IMR-90 (cell line): ENCODE measurements around the gene FGF21. TPM values are rescaled to one million over a fixed set of nuclear protein-coding genes. Genes with fewer than 3 reads are reported as not detected.

Experiments
- ATAC-seq: fragments of 200-7000 bp; cut with Tn5 transposase; 2 replicates; pipeline ENCODE4 v1.9.1; 2020; ENCODE audit warnings: low read depth, mild to moderate bottlenecking, moderate library complexity
- BruUV-seq: library from RNA; stranded (reverse); fragments of 400-500 nt; replicated peaks from 2 replicates; lab custom pipeline; 2021; lab: Mats Ljungman, UMichigan
- CTCF ChIA-PET: fragments of 300-600 bp; formaldehyde crosslinking; extraction: SDS; loops from one replicate; lab custom pipeline; 2021; ENCODE audit warnings: antibody characterized with exemption; lab: Yijun Ruan, JAX
- POLR2A ChIA-PET: fragments of 300-600 bp; sonication (Branson Sonifier 250); formaldehyde crosslinking; loops from one replicate; lab custom pipeline; 2022; ENCODE audit warnings: antibody characterized with exemption; ENCODE audit not compliant: unreplicated experiment; lab: Charles Lee
- DNase-seq: peaks from one replicate; pipeline ENCODE4 v3.0.0; 2013
- H2AFZ ChIP-seq: replicated peaks from 2 replicates; pipeline ENCODE3; 2013; ENCODE audit warnings: low read length, mild to moderate bottlenecking; ENCODE audit not compliant: poor library complexity
- H2AK5ac ChIP-seq: 2 replicates; pipeline ENCODE4 v1.6.1; 2013; ENCODE audit warnings: low read depth, low read length, inconsistent platforms
- H2AK9ac ChIP-seq: replicated peaks from 2 replicates; pipeline ENCODE3; 2013; ENCODE audit warnings: mild to moderate bottlenecking, low read depth, low read length, moderate library complexity; ENCODE audit not compliant: poor library complexity
- H2BK120ac ChIP-seq: 2 replicates; pipeline ENCODE4 v1.6.1; 2013; ENCODE audit warnings: low read depth, low read length, inconsistent platforms
- H2BK15ac ChIP-seq: 3 replicates; pipeline ENCODE4 v1.6.1; 2013; ENCODE audit warnings: low read depth, low read length, inconsistent platforms
- H2BK20ac ChIP-seq: 2 replicates; pipeline ENCODE4 v1.6.1; 2013; ENCODE audit warnings: low read depth, mild to moderate bottlenecking, inconsistent platforms, low read length, moderate library complexity
- H2BK5ac ChIP-seq: 2 replicates; pipeline ENCODE4 v1.6.1; 2013; ENCODE audit warnings: mild to moderate bottlenecking, low read depth, low read length, inconsistent platforms; ENCODE audit not compliant: poor library complexity, severe bottlenecking
- H3K14ac ChIP-seq: replicated peaks from 2 replicates; pipeline ENCODE4 v1.6.1; 2013; ENCODE audit warnings: low read depth, low read length, inconsistent platforms
- H3K18ac ChIP-seq: 2 replicates; pipeline ENCODE4 v1.6.1; 2013; ENCODE audit warnings: low read depth, low read length, control low read depth
- H3K23ac ChIP-seq: 2 replicates; pipeline ENCODE4 v1.6.1; 2013; ENCODE audit warnings: low read depth, low read length, inconsistent platforms
- H3K27ac ChIP-seq: 2 replicates; pipeline ENCODE4 v1.5.1; 2013; ENCODE audit warnings: mild to moderate bottlenecking, control low read depth, low read length; ENCODE audit not compliant: insufficient read depth
- H3K27me3 ChIP-seq: 2 replicates; pipeline ENCODE4 v1.6.1; 2013; ENCODE audit warnings: low read length; ENCODE audit not compliant: control insufficient read depth, insufficient read depth
- H3K36me3 ChIP-seq: 2 replicates; pipeline ENCODE4 v1.6.1; 2013; ENCODE audit warnings: low read length, mixed read lengths; ENCODE audit not compliant: control insufficient read depth, insufficient read depth
- H3K4ac ChIP-seq: 2 replicates; pipeline ENCODE4 v1.6.1; 2013; ENCODE audit warnings: low read depth, low read length, inconsistent platforms
- H3K4me1 ChIP-seq: 2 replicates; pipeline ENCODE4 v1.6.1; 2013; ENCODE audit warnings: low read length, mixed read lengths; ENCODE audit not compliant: control insufficient read depth, insufficient read depth
- H3K4me2 ChIP-seq: 2 replicates; pipeline ENCODE4 v1.6.1; 2013; ENCODE audit warnings: low read depth, mild to moderate bottlenecking, control low read depth, low read length, moderate library complexity
- H3K4me3 ChIP-seq: 2 replicates; pipeline ENCODE4 v1.5.1; 2013; ENCODE audit warnings: low read depth, mild to moderate bottlenecking, control low read depth, low read length, moderate library complexity; ENCODE audit not compliant: insufficient read depth
- H3K56ac ChIP-seq: 2 replicates; pipeline ENCODE4 v1.6.1; 2013; ENCODE audit warnings: low read length, inconsistent platforms; ENCODE audit not compliant: insufficient read depth; ENCODE audit errors: extremely low read depth
- H3K79me1 ChIP-seq, 2 experiments: 2 replicates each; pipeline ENCODE4 v1.6.1; 2013; ENCODE audit warnings: low read length in 2 of 2, inconsistent platforms in 1 of 2, low read depth in 1 of 2
- H3K9ac ChIP-seq: 2 replicates; pipeline ENCODE4 v1.6.1; 2013; ENCODE audit warnings: low read depth, low read length, control low read depth
- H3K9me1 ChIP-seq: 2 replicates; pipeline ENCODE4 v1.6.1; 2013; ENCODE audit warnings: low read length, inconsistent platforms; ENCODE audit not compliant: insufficient read depth
- H3K9me3 ChIP-seq: 2 replicates; pipeline ENCODE4 v1.6.1; 2013; ENCODE audit warnings: low read length; ENCODE audit not compliant: control insufficient read depth, insufficient read depth
- H4K20me1 ChIP-seq: 2 replicates; pipeline ENCODE4 v1.6.1; 2013; ENCODE audit warnings: low read length, inconsistent platforms; ENCODE audit not compliant: insufficient read depth
- H4K5ac ChIP-seq: 2 replicates; pipeline ENCODE4 v1.6.1; 2013; ENCODE audit warnings: mild to moderate bottlenecking, low read depth, low read length, control low read depth
- H4K8ac ChIP-seq, 2 experiments: 2 replicates each; pipeline ENCODE4 v1.6.1; 2013; ENCODE audit warnings: low read depth in 2 of 2, low read length in 2 of 2, control low read depth in 1 of 2, inconsistent platforms in 1 of 2
- H4K91ac ChIP-seq: 2 replicates; pipeline ENCODE4 v1.6.1; 2013; ENCODE audit warnings: low read depth, low read length, inconsistent platforms; ENCODE audit not compliant: insufficient read depth
- CEBPB ChIP-seq: IDR thresholded peaks from 2 replicates; pipeline ENCODE4 v1.6.1; 2012; ENCODE audit warnings: low read depth, low read length, improper control_type of control experiment
- FOS ChIP-seq: fragments of 150-350 bp; IDR thresholded peaks from 2 replicates; pipeline ENCODE4 v1.6.1; 2016; ENCODE audit warnings: low read depth, low read length
- NFE2L2 ChIP-seq: fragments of 150-350 bp; IDR thresholded peaks from 2 replicates; pipeline ENCODE4 v1.6.1; 2016; ENCODE audit warnings: low read depth, mild to moderate bottlenecking, low read length
- SMC3 ChIP-seq: fragments of 150-350 bp; IDR thresholded peaks from 2 replicates; pipeline ENCODE4 v1.6.1; 2016; ENCODE audit warnings: low read depth, mild to moderate bottlenecking, antibody characterized with exemption, low read length, moderate library complexity
- WGBS, 2 experiments: methylation state at CpG; one replicate each; pipeline versions ENCODE4 v1.1.5 to v1.1.7; 2013; ENCODE audit warnings: missing lambda C conversion rate in 2 of 2; ENCODE audit not compliant: insufficient read length in 1 of 2; ENCODE audit errors: extremely low coverage in 2 of 2; 5-methylcytosine and 5-hydroxymethylcytosine counted together
- dilution Hi-C: fragments of 300-500 bp; cut with HindIII; formaldehyde crosslinking; loops from one replicate; pipeline ENCODE4 v1.14.3; 2018; ENCODE audit warnings: low sequenced_read_pairs; ENCODE audit not compliant: unreplicated experiment
- in situ Hi-C: fragments of 300-500 bp; cut with MboI; formaldehyde crosslinking; loops from 3 replicates; pipeline ENCODE4 v1.14.3; 2019; ENCODE audit warnings: low sequenced_read_pairs, inconsistent platforms, mixed read lengths
- intact Hi-C: fragments of 100-400 bp; cut with micrococcal nuclease; formaldehyde crosslinking; loops from 2 replicates; pipeline ENCODE4 v1.10.0; 2022
- polyA plus RNA-seq, 3 experiments: library from polyadenylated mRNA; depleted of rRNA; stranded (reverse); fragments of >200 nt; gene quantifications; 2 replicates each; pipeline ENCODE4 v1.2.3, GENCODE V29; 2012; ENCODE audit warnings: low replicate concordance in 1 of 3
- total RNA-seq: library from RNA; depleted of rRNA; stranded (reverse); fragments of >200 nt; gene quantifications from 2 replicates; pipeline ENCODE4 v1.2.3, GENCODE V29; 2012

FGF21 gene
- total and polyA plus RNA-seq, 2 of the 4 experiments (the other 2 are of a cell fraction) = not detected

DNA sequence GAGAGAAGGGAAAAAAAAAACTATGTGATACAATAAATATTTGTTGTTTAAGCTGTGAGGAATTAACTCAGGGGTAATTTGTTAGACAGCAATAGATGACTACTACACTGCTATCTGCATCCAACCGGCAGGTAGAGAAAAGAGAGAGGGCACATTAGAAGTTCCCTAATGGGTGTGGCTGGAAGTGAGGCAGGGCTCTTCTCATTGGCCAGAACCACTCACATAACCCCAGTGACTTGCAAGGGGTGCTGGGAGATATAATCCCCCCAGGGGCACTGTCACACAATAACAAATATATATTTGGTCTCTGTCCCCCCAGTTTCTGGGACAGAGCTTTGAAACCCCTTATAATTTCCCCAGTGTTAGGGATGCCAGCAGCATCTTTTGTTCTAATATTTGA lies 24.3 kb downstream of the FGF21 start:
- CTCF ChIA-PET = no interaction called here

More for the DNA sequence above, 24.3 kb downstream of the FGF21 start:
- DNase-seq = no peak
- Histone ChIP-seq H2AFZ (no peak overlapping the region), H4K5ac (no peak overlapping the region), H3K4me3 (no peak overlapping the region), H2AK5ac (no peak overlapping the region), H2AK9ac (no peak overlapping the region), H3K23ac (no peak overlapping the region), H3K4me1 (peaks cover 5% of the 10 kb centered on the region), H3K27me3 (peaks cover 3% of the 10 kb centered on the region; the same call in 1 of the 2 replicates), H3K9me1 (no peaks in the 10 kb centered on the region), H3K56ac (no peak overlapping the region), H3K27ac (no peak overlapping the region), H3K4ac (no peak overlapping the region), H3K9me3 (no peaks in the 10 kb centered on the region), H2BK120ac (no peak overlapping the region), H4K91ac (no peak overlapping the region), H3K9ac (no peak overlapping the region), H4K8ac (no peak overlapping the region), H3K14ac (no peak overlapping the region), H3K4me2 (no peak overlapping the region), H3K79me1 (no peaks in the 10 kb centered on the region), H4K20me1 (no peaks in the 10 kb centered on the region), H2BK5ac (no peak overlapping the region), H2BK15ac (no peak overlapping the region), H3K36me3 (no peaks in the 10 kb centered on the region), H2BK20ac (no peak overlapping the region), H3K18ac (no peak overlapping the region)
- no peak for ATAC-seq
- in situ Hi-C loops (no loop called here), intact Hi-C loops (loop anchor here (5.0 to 10.0 kb wide), 2 partner anchors 102 to 445 kb away; no protein-coding TSS in a partner anchor), dilution Hi-C loops (no loop called here)
- POLR2A ChIA-PET = interaction anchor here (0.7 kb wide), 1 partner anchor 422 kb away, joined by 5 read pairs; no protein-coding TSS in a partner anchor
- TF ChIP-seq CEBPB (no peak), FOS (no peak), NFE2L2 (no peak), SMC3 (no peak)
- no TSS peak for BruUV-seq
- no CpG with 5 or more reads among the region's 1 CpG for WGBS, 2 experiments
